Lower lobe of right lung (tissue), 2 donors: ENCODE measurements around the gene RAD23B. TPM values are rescaled to one million over a fixed set of nuclear protein-coding genes. Genes with fewer than 3 reads are reported as not detected.

Experiments
- ATAC-seq, 2 donors: fragments of 200-7000 bp; cut with Tn5 transposase; one replicate each; pipeline ENCODE4 v1.9.1; 2020 to 2022; ENCODE audit warnings: mild to moderate bottlenecking in 2 of 2, moderate library complexity in 2 of 2
- DNase-seq: peaks from one replicate; pipeline ENCODE4 v3.0.0-alpha.2; 2020
- H3K27ac ChIP-seq: fragments of 200-600 bp; one replicate; pipeline ENCODE4 v1.8.0; 2022
- H3K27me3 ChIP-seq: fragments of 200-600 bp; one replicate; pipeline ENCODE4 v1.8.0; 2022; ENCODE audit warnings: low read depth
- H3K36me3 ChIP-seq: fragments of 200-600 bp; one replicate; pipeline ENCODE4 v1.8.0; 2022; ENCODE audit warnings: mild to moderate bottlenecking
- H3K4me1 ChIP-seq: fragments of 200-600 bp; one replicate; pipeline ENCODE4 v1.8.0; 2022
- H3K4me3 ChIP-seq: fragments of 200-600 bp; one replicate; pipeline ENCODE4 v1.8.0; 2022; ENCODE audit warnings: mild to moderate bottlenecking
- H3K9me3 ChIP-seq: fragments of 200-600 bp; one replicate; pipeline ENCODE4 v1.8.0; 2022
- CTCF ChIP-seq: fragments of 200-600 bp; IDR thresholded peaks from one replicate; pipeline ENCODE4 v1.8.0; 2022; ENCODE audit warnings: antibody characterized with exemption, mild to moderate bottlenecking
- intact Hi-C: fragments of 100-400 bp; cut with DNase I; formaldehyde crosslinking; loops from one replicate; pipeline ENCODE4 v1.11.0; 2022
- total RNA-seq: library from RNA; stranded (reverse); fragmentation: NEBNext Ultra II Directional; extraction: Animal tissue kit (Norgen Biotek cat#: 25700); gene quantifications from one replicate; pipeline ENCODE4 v1.2.1, GENCODE V29; 2021
- donor health status: DM: no; HTN: yes; CAD: no; lungs with severe emphysema.

Gene RAD23B
- total RNA-seq, 1 donor from 2014 or later = 95.4 TPM

GRCh38 chr9:107322643-107323042 lies 39.6 kb downstream of the RAD23B start:
- intact Hi-C loops = no loop called here
- ATAC-seq = no peak
- no peak overlapping the region for H3K27ac ChIP-seq
- H3K4me1 ChIP-seq = no peaks in the 10 kb centered on the region
- no peaks in the 10 kb centered on the region for H3K9me3 ChIP-seq
- DNase-seq = no peak
- no peak overlapping the region for H3K4me3 ChIP-seq
- H3K27me3 ChIP-seq = no peaks in the 10 kb centered on the region
- H3K36me3 ChIP-seq = peaks cover 74% of the 10 kb centered on the region
- no peak for TF ChIP-seq CTCF

GRCh38 chr9:107323836-107324585 lies 40.9 kb downstream of the RAD23B start:
- Histone ChIP-seq H3K9me3 (no peaks in the 10 kb centered on the region), H3K27ac (no peak overlapping the region), H3K27me3 (no peaks in the 10 kb centered on the region), H3K4me3 (no peak overlapping the region), H3K4me1 (no peaks in the 10 kb centered on the region), H3K36me3 (peaks cover 72% of the 10 kb centered on the region)
- ATAC-seq = no peak
- intact Hi-C loops = no loop called here
- no peak for TF ChIP-seq CTCF
- no peak for DNase-seq

GRCh38 chr9:107325842-107326241 lies 42.8 kb downstream of the RAD23B start:
- no peak overlapping the region for H3K27ac ChIP-seq
- no peaks in the 10 kb centered on the region for H3K4me1 ChIP-seq
- intact Hi-C loops = no loop called here
- no peak overlapping the region for H3K4me3 ChIP-seq
- no peaks in the 10 kb centered on the region for H3K9me3 ChIP-seq
- ATAC-seq (no peak), DNase-seq (no peak)
- no peak for TF ChIP-seq CTCF
- H3K36me3 ChIP-seq = peaks cover 72% of the 10 kb centered on the region
- H3K27me3 ChIP-seq = no peaks in the 10 kb centered on the region

- no peaks in the 10 kb centered on the region for H3K9me3 ChIP-seq
- no peak for ATAC-seq
- intact Hi-C loops = no loop called here
- no peak for DNase-seq
- TF ChIP-seq CTCF = no peak
- peaks cover 80% of the 10 kb centered on the region for H3K36me3 ChIP-seq
- no peaks in the 10 kb centered on the region for H3K27me3 ChIP-seq
- no peak overlapping the region for H3K4me3 ChIP-seq
- no peak overlapping the region for H3K27ac ChIP-seq
- H3K4me1 ChIP-seq = no peaks in the 10 kb centered on the region
Measured at GRCh38 chr9:107328510-107328909, 45.4 kb downstream of the RAD23B start.

GRCh38 chr9:107330420-107330819 lies 47.3 kb downstream of the RAD23B start:
- no peak overlapping the region for H3K4me3 ChIP-seq
- H3K9me3 ChIP-seq = no peaks in the 10 kb centered on the region
- no peaks in the 10 kb centered on the region for H3K4me1 ChIP-seq
- ATAC-seq (no peak), DNase-seq (no peak)
- H3K27ac ChIP-seq = no peak overlapping the region
- H3K27me3 ChIP-seq = no peaks in the 10 kb centered on the region
- TF ChIP-seq CTCF = no peak
- intact Hi-C loops = no loop called here
- H3K36me3 ChIP-seq = peaks cover 72% of the 10 kb centered on the region
